IMR-90 (cell line): Measurements from ENCODE around the gene RPH3AL. TPM values are rescaled to one million over a fixed set of nuclear protein-coding genes. Genes with fewer than 3 reads are reported as not detected.

ENCODE experiments used
- ATAC-seq: fragments of 200-7000 bp; cut with Tn5 transposase; 2 replicates; pipeline ENCODE4 v1.9.1; 2020; ENCODE audit warnings: low read depth, mild to moderate bottlenecking, moderate library complexity
- BruUV-seq: library from RNA; stranded (reverse); fragments of 400-500 nt; replicated peaks from 2 replicates; lab custom pipeline; 2021; lab: Mats Ljungman, UMichigan
- CTCF ChIA-PET: fragments of 300-600 bp; formaldehyde crosslinking; extraction: SDS; loops from one replicate; lab custom pipeline; 2021; ENCODE audit warnings: antibody characterized with exemption; lab: Yijun Ruan, JAX
- POLR2A ChIA-PET: fragments of 300-600 bp; sonication (Branson Sonifier 250); formaldehyde crosslinking; loops from one replicate; lab custom pipeline; 2022; ENCODE audit warnings: antibody characterized with exemption; ENCODE audit not compliant: unreplicated experiment; lab: Charles Lee
- DNase-seq: peaks from one replicate; pipeline ENCODE4 v3.0.0; 2013
- H2AFZ ChIP-seq: replicated peaks from 2 replicates; pipeline ENCODE3; 2013; ENCODE audit warnings: low read length, mild to moderate bottlenecking; ENCODE audit not compliant: poor library complexity
- H2AK5ac ChIP-seq: 2 replicates; pipeline ENCODE4 v1.6.1; 2013; ENCODE audit warnings: low read depth, low read length, inconsistent platforms
- H2AK9ac ChIP-seq: replicated peaks from 2 replicates; pipeline ENCODE3; 2013; ENCODE audit warnings: mild to moderate bottlenecking, low read depth, low read length, moderate library complexity; ENCODE audit not compliant: poor library complexity
- H2BK120ac ChIP-seq: 2 replicates; pipeline ENCODE4 v1.6.1; 2013; ENCODE audit warnings: low read depth, low read length, inconsistent platforms
- H2BK15ac ChIP-seq: 3 replicates; pipeline ENCODE4 v1.6.1; 2013; ENCODE audit warnings: low read depth, low read length, inconsistent platforms
- H2BK20ac ChIP-seq: 2 replicates; pipeline ENCODE4 v1.6.1; 2013; ENCODE audit warnings: low read depth, mild to moderate bottlenecking, inconsistent platforms, low read length, moderate library complexity
- H2BK5ac ChIP-seq: 2 replicates; pipeline ENCODE4 v1.6.1; 2013; ENCODE audit warnings: mild to moderate bottlenecking, low read depth, low read length, inconsistent platforms; ENCODE audit not compliant: poor library complexity, severe bottlenecking
- H3K14ac ChIP-seq: replicated peaks from 2 replicates; pipeline ENCODE4 v1.6.1; 2013; ENCODE audit warnings: low read depth, low read length, inconsistent platforms
- H3K18ac ChIP-seq: 2 replicates; pipeline ENCODE4 v1.6.1; 2013; ENCODE audit warnings: low read depth, low read length, control low read depth
- H3K23ac ChIP-seq: 2 replicates; pipeline ENCODE4 v1.6.1; 2013; ENCODE audit warnings: low read depth, low read length, inconsistent platforms
- H3K27ac ChIP-seq: 2 replicates; pipeline ENCODE4 v1.5.1; 2013; ENCODE audit warnings: mild to moderate bottlenecking, control low read depth, low read length; ENCODE audit not compliant: insufficient read depth
- H3K27me3 ChIP-seq: 2 replicates; pipeline ENCODE4 v1.6.1; 2013; ENCODE audit warnings: low read length; ENCODE audit not compliant: control insufficient read depth, insufficient read depth
- H3K36me3 ChIP-seq: 2 replicates; pipeline ENCODE4 v1.6.1; 2013; ENCODE audit warnings: low read length, mixed read lengths; ENCODE audit not compliant: control insufficient read depth, insufficient read depth
- H3K4ac ChIP-seq: 2 replicates; pipeline ENCODE4 v1.6.1; 2013; ENCODE audit warnings: low read depth, low read length, inconsistent platforms
- H3K4me1 ChIP-seq: 2 replicates; pipeline ENCODE4 v1.6.1; 2013; ENCODE audit warnings: low read length, mixed read lengths; ENCODE audit not compliant: control insufficient read depth, insufficient read depth
- H3K4me2 ChIP-seq: 2 replicates; pipeline ENCODE4 v1.6.1; 2013; ENCODE audit warnings: low read depth, mild to moderate bottlenecking, control low read depth, low read length, moderate library complexity
- H3K4me3 ChIP-seq: 2 replicates; pipeline ENCODE4 v1.5.1; 2013; ENCODE audit warnings: low read depth, mild to moderate bottlenecking, control low read depth, low read length, moderate library complexity; ENCODE audit not compliant: insufficient read depth
- H3K56ac ChIP-seq: 2 replicates; pipeline ENCODE4 v1.6.1; 2013; ENCODE audit warnings: low read length, inconsistent platforms; ENCODE audit not compliant: insufficient read depth; ENCODE audit errors: extremely low read depth
- H3K79me1 ChIP-seq, 2 experiments: 2 replicates each; pipeline ENCODE4 v1.6.1; 2013; ENCODE audit warnings: low read length in 2 of 2, inconsistent platforms in 1 of 2, low read depth in 1 of 2
- H3K9ac ChIP-seq: 2 replicates; pipeline ENCODE4 v1.6.1; 2013; ENCODE audit warnings: low read depth, low read length, control low read depth
- H3K9me1 ChIP-seq: 2 replicates; pipeline ENCODE4 v1.6.1; 2013; ENCODE audit warnings: low read length, inconsistent platforms; ENCODE audit not compliant: insufficient read depth
- H3K9me3 ChIP-seq: 2 replicates; pipeline ENCODE4 v1.6.1; 2013; ENCODE audit warnings: low read length; ENCODE audit not compliant: control insufficient read depth, insufficient read depth
- H4K20me1 ChIP-seq: 2 replicates; pipeline ENCODE4 v1.6.1; 2013; ENCODE audit warnings: low read length, inconsistent platforms; ENCODE audit not compliant: insufficient read depth
- H4K5ac ChIP-seq: 2 replicates; pipeline ENCODE4 v1.6.1; 2013; ENCODE audit warnings: mild to moderate bottlenecking, low read depth, low read length, control low read depth
- H4K8ac ChIP-seq, 2 experiments: 2 replicates each; pipeline ENCODE4 v1.6.1; 2013; ENCODE audit warnings: low read depth in 2 of 2, low read length in 2 of 2, control low read depth in 1 of 2, inconsistent platforms in 1 of 2
- H4K91ac ChIP-seq: 2 replicates; pipeline ENCODE4 v1.6.1; 2013; ENCODE audit warnings: low read depth, low read length, inconsistent platforms; ENCODE audit not compliant: insufficient read depth
- CEBPB ChIP-seq: IDR thresholded peaks from 2 replicates; pipeline ENCODE4 v1.6.1; 2012; ENCODE audit warnings: low read depth, low read length, improper control_type of control experiment
- CHD1 ChIP-seq: IDR thresholded peaks from 2 replicates; pipeline ENCODE4 v1.6.1; 2012; ENCODE audit warnings: low read depth, low read length, improper control_type of control experiment
- CTCF ChIP-seq: conservative IDR thresholded peaks from 2 replicates; pipeline ENCODE4 v1.5.1; 2012; ENCODE audit warnings: mild to moderate bottlenecking, low read depth, low read length, improper control_type of control experiment
- FOS ChIP-seq: fragments of 150-350 bp; IDR thresholded peaks from 2 replicates; pipeline ENCODE4 v1.6.1; 2016; ENCODE audit warnings: low read depth, low read length
- MAFK ChIP-seq: IDR thresholded peaks from 2 replicates; pipeline ENCODE4 v1.6.1; 2012; ENCODE audit warnings: low read depth, low read length, improper control_type of control experiment
- MAZ ChIP-seq: IDR thresholded peaks from 2 replicates; pipeline ENCODE4 v1.6.1; 2012; ENCODE audit warnings: low read depth, mild to moderate bottlenecking, low read length, improper control_type of control experiment, moderate library complexity, borderline replicate concordance
- MXI1 ChIP-seq: IDR thresholded peaks from 2 replicates; pipeline ENCODE4 v1.6.1; 2012; ENCODE audit warnings: low read depth, mild to moderate bottlenecking, low read length, moderate library complexity, borderline replicate concordance
- RFX5 ChIP-seq: IDR thresholded peaks from 2 replicates; pipeline ENCODE4 v1.8.0; 2012; ENCODE audit warnings: low read depth, mild to moderate bottlenecking, low read length, moderate library complexity
- SMC3 ChIP-seq: fragments of 150-350 bp; IDR thresholded peaks from 2 replicates; pipeline ENCODE4 v1.6.1; 2016; ENCODE audit warnings: low read depth, mild to moderate bottlenecking, antibody characterized with exemption, low read length, moderate library complexity
- WGBS, 2 experiments: methylation state at CpG; one replicate each; pipeline versions ENCODE4 v1.1.5 to v1.1.7; 2013; ENCODE audit warnings: missing lambda C conversion rate in 2 of 2; ENCODE audit not compliant: insufficient read length in 1 of 2; ENCODE audit errors: extremely low coverage in 2 of 2; 5-methylcytosine and 5-hydroxymethylcytosine counted together
- dilution Hi-C: fragments of 300-500 bp; cut with HindIII; formaldehyde crosslinking; loops from one replicate; pipeline ENCODE4 v1.14.3; 2018; ENCODE audit warnings: low sequenced_read_pairs; ENCODE audit not compliant: unreplicated experiment
- in situ Hi-C: fragments of 300-500 bp; cut with MboI; formaldehyde crosslinking; loops from 3 replicates; pipeline ENCODE4 v1.14.3; 2019; ENCODE audit warnings: low sequenced_read_pairs, inconsistent platforms, mixed read lengths
- intact Hi-C: fragments of 100-400 bp; cut with micrococcal nuclease; formaldehyde crosslinking; loops from 2 replicates; pipeline ENCODE4 v1.10.0; 2022
- polyA plus RNA-seq, 3 experiments: library from polyadenylated mRNA; depleted of rRNA; stranded (reverse); fragments of >200 nt; gene quantifications; 2 replicates each; pipeline ENCODE4 v1.2.3, GENCODE V29; 2012; ENCODE audit warnings: low replicate concordance in 1 of 3
- total RNA-seq: library from RNA; depleted of rRNA; stranded (reverse); fragments of >200 nt; gene quantifications from 2 replicates; pipeline ENCODE4 v1.2.3, GENCODE V29; 2012
- TF ChIP-seq, protein P1 (sequence below): fragments of 150-350 bp; IDR thresholded peaks from 2 replicates; pipeline ENCODE4 v1.6.1; 2016; ENCODE audit warnings: low read depth, mild to moderate bottlenecking, low read length, moderate library complexity, borderline replicate concordance
- TF ChIP-seq, protein P2 (sequence below): fragments of 150-350 bp; IDR thresholded peaks from 2 replicates; pipeline ENCODE4 v1.6.1; 2017; ENCODE audit warnings: mild to moderate bottlenecking, antibody characterized with exemption, low read length, low read depth

The RPH3AL gene
- total and polyA plus RNA-seq, 2 of the 4 experiments (the other 2 are of a cell fraction), result 1.8 to 2.5 TPM

- CTCF ChIA-PET, result no interaction called here
- DNase-seq (no peak), ATAC-seq (no peak)
- no peak overlapping the region for H3K23ac ChIP-seq
- BruUV-seq, result no TSS peak
- no peaks in the 10 kb centered on the region for H3K4me1 ChIP-seq
- H3K4me2 ChIP-seq, result no peak overlapping the region
- POLR2A ChIA-PET, result no interaction called here
- H2AFZ ChIP-seq, result no peak overlapping the region
- peaks cover 36% of the 10 kb centered on the region for H3K27me3 ChIP-seq
- no peak overlapping the region for H4K91ac ChIP-seq
- H3K9ac ChIP-seq, result no peak overlapping the region
- no peak overlapping the region for H2BK20ac ChIP-seq
- H3K9me3 ChIP-seq, result no peaks in the 10 kb centered on the region; the same call in 1 of the 2 replicates
- no peak overlapping the region for H3K27ac ChIP-seq
- H2AK5ac ChIP-seq, result no peak overlapping the region
- in situ Hi-C loops (no loop called here), dilution Hi-C loops (no loop called here), intact Hi-C loops (no loop called here)
- H3K18ac ChIP-seq, result no peak overlapping the region
- H4K8ac ChIP-seq, result no peak overlapping the region
- H2AK9ac ChIP-seq, result no peak overlapping the region
- no peak overlapping the region for H2BK120ac ChIP-seq
- no peaks in the 10 kb centered on the region for H3K79me1 ChIP-seq
- no peak overlapping the region for H3K14ac ChIP-seq
- H3K9me1 ChIP-seq, result no peaks in the 10 kb centered on the region
- no peaks in the 10 kb centered on the region for H3K36me3 ChIP-seq
- no peak overlapping the region for H2BK5ac ChIP-seq
- no peaks in the 10 kb centered on the region for H4K20me1 ChIP-seq
- no peak overlapping the region for H2BK15ac ChIP-seq
- no peak for TF ChIP-seq MAFK
- no peak for TF ChIP-seq MXI1
- no peak for TF ChIP-seq MAZ
- no peak for TF ChIP-seq RFX5
- TF ChIP-seq CEBPB, result no peak
- TF ChIP-seq FOS, result no peak
- TF ChIP-seq CTCF, result no peak
- no peak for TF ChIP-seq CHD1
- TF ChIP-seq, protein P1, sequence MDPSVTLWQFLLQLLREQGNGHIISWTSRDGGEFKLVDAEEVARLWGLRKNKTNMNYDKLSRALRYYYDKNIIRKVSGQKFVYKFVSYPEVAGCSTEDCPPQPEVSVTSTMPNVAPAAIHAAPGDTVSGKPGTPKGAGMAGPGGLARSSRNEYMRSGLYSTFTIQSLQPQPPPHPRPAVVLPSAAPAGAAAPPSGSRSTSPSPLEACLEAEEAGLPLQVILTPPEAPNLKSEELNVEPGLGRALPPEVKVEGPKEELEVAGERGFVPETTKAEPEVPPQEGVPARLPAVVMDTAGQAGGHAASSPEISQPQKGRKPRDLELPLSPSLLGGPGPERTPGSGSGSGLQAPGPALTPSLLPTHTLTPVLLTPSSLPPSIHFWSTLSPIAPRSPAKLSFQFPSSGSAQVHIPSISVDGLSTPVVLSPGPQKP, result no peak
- no peak for TF ChIP-seq SMC3
- TF ChIP-seq, protein P2, sequence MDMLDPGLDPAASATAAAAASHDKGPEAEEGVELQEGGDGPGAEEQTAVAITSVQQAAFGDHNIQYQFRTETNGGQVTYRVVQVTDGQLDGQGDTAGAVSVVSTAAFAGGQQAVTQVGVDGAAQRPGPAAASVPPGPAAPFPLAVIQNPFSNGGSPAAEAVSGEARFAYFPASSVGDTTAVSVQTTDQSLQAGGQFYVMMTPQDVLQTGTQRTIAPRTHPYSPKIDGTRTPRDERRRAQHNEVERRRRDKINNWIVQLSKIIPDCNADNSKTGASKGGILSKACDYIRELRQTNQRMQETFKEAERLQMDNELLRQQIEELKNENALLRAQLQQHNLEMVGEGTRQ, result no peak
- H3K4me3 ChIP-seq, result no peak overlapping the region
- H3K56ac ChIP-seq, result no peak overlapping the region
- H3K4ac ChIP-seq, result no peak overlapping the region
- 72% methylated on average over 26 of the region's 39 CpGs; no CpG with 5 or more reads in 1 of the 2 experiments for WGBS, 2 experiments
- no peak overlapping the region for H4K5ac ChIP-seq
Observed at GRCh38 chr17:323721-324571, 28.7 kb downstream of the RPH3AL start.
